ENCODE data around the gene FZD10.

DNA sequence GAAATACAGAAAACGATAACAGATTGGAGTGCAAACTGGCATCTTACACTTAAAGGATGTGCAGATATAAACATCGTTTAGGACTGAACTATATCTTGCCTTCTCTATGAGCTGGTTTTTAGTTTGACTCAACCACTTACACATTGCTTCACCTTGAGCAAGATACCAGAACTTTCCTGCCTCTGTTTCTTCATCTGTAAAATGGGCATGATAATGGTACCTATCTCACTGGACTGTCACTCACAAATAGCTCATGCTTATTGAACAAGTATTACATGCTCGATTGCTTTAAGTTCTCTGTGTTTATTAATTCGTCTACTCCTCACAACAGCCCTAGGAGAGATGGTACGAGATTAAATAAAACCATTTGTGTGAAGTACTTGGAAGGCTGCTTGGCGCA lies 7.7 kb downstream of the FZD10 start:
- TF ChIP-seq HDAC2 (CRISPR knock-in tag; IDR thresholded peaks at IDR 0.05): no peak
- TF ChIP-seq EZH2 (conservative IDR thresholded peaks at IDR 0.05; ENCODE audit: low read depth, low read length): no peak
- no peak for TF ChIP-seq CBFB (CRISPR knock-in tag; IDR thresholded peaks at IDR 0.05)
- TF ChIP-seq, protein P1, sequence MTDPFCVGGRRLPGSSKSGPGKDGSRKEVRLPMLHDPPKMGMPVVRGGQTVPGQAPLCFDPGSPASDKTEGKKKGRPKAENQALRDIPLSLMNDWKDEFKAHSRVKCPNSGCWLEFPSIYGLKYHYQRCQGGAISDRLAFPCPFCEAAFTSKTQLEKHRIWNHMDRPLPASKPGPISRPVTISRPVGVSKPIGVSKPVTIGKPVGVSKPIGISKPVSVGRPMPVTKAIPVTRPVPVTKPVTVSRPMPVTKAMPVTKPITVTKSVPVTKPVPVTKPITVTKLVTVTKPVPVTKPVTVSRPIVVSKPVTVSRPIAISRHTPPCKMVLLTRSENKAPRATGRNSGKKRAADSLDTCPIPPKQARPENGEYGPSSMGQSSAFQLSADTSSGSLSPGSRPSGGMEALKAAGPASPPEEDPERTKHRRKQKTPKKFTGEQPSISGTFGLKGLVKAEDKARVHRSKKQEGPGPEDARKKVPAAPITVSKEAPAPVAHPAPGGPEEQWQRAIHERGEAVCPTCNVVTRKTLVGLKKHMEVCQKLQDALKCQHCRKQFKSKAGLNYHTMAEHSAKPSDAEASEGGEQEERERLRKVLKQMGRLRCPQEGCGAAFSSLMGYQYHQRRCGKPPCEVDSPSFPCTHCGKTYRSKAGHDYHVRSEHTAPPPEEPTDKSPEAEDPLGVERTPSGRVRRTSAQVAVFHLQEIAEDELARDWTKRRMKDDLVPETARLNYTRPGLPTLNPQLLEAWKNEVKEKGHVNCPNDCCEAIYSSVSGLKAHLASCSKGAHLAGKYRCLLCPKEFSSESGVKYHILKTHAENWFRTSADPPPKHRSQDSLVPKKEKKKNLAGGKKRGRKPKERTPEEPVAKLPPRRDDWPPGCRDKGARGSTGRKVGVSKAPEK (CRISPR knock-in tag; IDR thresholded peaks at IDR 0.05; ENCODE audit: borderline replicate concordance): no peak
- TF ChIP-seq ZNF24 (IDR thresholded peaks at IDR 0.05): no peak
- TF ChIP-seq GTF2F1 (IDR thresholded peaks at IDR 0.05; ENCODE audit: low read length): no peak
- no peak for TF ChIP-seq ZNF766 (CRISPR knock-in tag; IDR thresholded peaks at IDR 0.05; ENCODE audit: borderline replicate concordance)
- no peak for TF ChIP-seq FOXM1 (CRISPR knock-in tag; IDR thresholded peaks at IDR 0.05)
- TF ChIP-seq, protein P2, sequence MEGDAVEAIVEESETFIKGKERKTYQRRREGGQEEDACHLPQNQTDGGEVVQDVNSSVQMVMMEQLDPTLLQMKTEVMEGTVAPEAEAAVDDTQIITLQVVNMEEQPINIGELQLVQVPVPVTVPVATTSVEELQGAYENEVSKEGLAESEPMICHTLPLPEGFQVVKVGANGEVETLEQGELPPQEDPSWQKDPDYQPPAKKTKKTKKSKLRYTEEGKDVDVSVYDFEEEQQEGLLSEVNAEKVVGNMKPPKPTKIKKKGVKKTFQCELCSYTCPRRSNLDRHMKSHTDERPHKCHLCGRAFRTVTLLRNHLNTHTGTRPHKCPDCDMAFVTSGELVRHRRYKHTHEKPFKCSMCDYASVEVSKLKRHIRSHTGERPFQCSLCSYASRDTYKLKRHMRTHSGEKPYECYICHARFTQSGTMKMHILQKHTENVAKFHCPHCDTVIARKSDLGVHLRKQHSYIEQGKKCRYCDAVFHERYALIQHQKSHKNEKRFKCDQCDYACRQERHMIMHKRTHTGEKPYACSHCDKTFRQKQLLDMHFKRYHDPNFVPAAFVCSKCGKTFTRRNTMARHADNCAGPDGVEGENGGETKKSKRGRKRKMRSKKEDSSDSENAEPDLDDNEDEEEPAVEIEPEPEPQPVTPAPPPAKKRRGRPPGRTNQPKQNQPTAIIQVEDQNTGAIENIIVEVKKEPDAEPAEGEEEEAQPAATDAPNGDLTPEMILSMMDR (CRISPR knock-in tag; IDR thresholded peaks at IDR 0.05): no peak
- no peak for TF ChIP-seq SP1 (IDR thresholded peaks at IDR 0.05)
- TF ChIP-seq SP1 (CRISPR knock-in tag; IDR thresholded peaks at IDR 0.05): no peak
- TF ChIP-seq EED (CRISPR knock-in tag; IDR thresholded peaks at IDR 0.05): no peak
- TF ChIP-seq CREB1 (IDR thresholded peaks at IDR 0.05): no peak
- TF ChIP-seq CREB1 (CRISPR knock-in tag; IDR thresholded peaks at IDR 0.05): no peak
- TF ChIP-seq NRL (CRISPR knock-in tag; IDR thresholded peaks at IDR 0.05; ENCODE audit: borderline replicate concordance): no peak
- TF ChIP-seq YY1 (IDR thresholded peaks at IDR 0.05; ENCODE audit: insufficient read depth, insufficient replicate concordance, low read depth, low read length): no peak

Data from HepG2 (cell line).